GM12892 (cell line): ENCODE measurements around the gene ZNF697.
"Not testable (repeated sequence)": the region's sequence is repeated elsewhere in the genome, so short reads cannot be mapped to it uniquely, and the experiment has no call there.

Source experiments
- POLR2A ChIP-seq: IDR thresholded peaks from 2 replicates; pipeline ENCODE4 v1.6.1; 2011; ENCODE audit warnings: low read depth, low read length, control low read depth
- POLR2AphosphoS5 ChIP-seq: IDR thresholded peaks from 2 replicates; pipeline ENCODE4 v1.6.1; 2011; ENCODE audit warnings: low read depth, low read length, control low read depth
- TAF1 ChIP-seq: IDR thresholded peaks from 2 replicates; pipeline ENCODE4 v1.6.1; 2011; ENCODE audit warnings: low read depth, mild to moderate bottlenecking, control low read depth, low read length, borderline replicate concordance

- not testable (repeated sequence) for TF ChIP-seq TAF1, POLR2AphosphoS5, POLR2A
Measured at GRCh38 chr1:119602789-119603188, 45.3 kb downstream of the ZNF697 start.
